Keratinocyte (primary cell): ENCODE measurements around the gene ADAM12.

Source experiments
- EZH2 ChIP-seq: IDR thresholded peaks from one replicate; pipeline ENCODE4 v1.6.1; 2012; ENCODE audit warnings: inconsistent platforms, mild to moderate bottlenecking, low read length, moderate library complexity
- TF ChIP-seq, protein P1 (sequence below), 3 experiments: IDR thresholded peaks in 1 of 3; conservative IDR thresholded peaks in 1 of 3; optimal IDR thresholded peaks in 1 of 3; 2 replicates in 2 of 3; 3 replicates in 1 of 3; pipeline versions ENCODE3 to v1.5.1; 2011; ENCODE audit warnings: low read length in 3 of 3, mild to moderate bottlenecking in 3 of 3, moderate library complexity in 2 of 3, control low read depth in 1 of 3, inconsistent platforms in 1 of 3; ENCODE audit not compliant: insufficient read depth in 2 of 3; ENCODE audit errors: extremely low read depth in 1 of 3

DNA sequence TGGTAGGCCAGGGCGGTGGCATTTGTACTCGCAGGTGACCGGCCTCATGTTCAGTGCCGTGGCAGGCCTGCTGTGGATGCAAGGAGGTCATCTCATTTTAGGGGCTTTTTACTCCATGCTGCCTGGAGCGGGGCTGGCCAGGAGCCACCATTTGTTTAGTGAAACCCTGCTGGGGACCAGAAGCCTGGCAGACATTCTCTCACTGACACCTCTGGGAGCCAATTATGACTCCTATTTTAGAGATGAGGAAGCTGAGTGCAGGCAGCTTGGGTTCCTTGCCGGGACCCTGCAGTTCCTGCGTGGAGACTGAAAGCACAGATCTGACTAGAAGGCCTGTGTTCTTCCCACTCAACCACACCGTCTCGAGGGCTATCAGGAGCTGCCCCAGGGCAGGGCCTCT is 305.3 kb downstream of the ADAM12 start:
- TF ChIP-seq, protein P1, sequence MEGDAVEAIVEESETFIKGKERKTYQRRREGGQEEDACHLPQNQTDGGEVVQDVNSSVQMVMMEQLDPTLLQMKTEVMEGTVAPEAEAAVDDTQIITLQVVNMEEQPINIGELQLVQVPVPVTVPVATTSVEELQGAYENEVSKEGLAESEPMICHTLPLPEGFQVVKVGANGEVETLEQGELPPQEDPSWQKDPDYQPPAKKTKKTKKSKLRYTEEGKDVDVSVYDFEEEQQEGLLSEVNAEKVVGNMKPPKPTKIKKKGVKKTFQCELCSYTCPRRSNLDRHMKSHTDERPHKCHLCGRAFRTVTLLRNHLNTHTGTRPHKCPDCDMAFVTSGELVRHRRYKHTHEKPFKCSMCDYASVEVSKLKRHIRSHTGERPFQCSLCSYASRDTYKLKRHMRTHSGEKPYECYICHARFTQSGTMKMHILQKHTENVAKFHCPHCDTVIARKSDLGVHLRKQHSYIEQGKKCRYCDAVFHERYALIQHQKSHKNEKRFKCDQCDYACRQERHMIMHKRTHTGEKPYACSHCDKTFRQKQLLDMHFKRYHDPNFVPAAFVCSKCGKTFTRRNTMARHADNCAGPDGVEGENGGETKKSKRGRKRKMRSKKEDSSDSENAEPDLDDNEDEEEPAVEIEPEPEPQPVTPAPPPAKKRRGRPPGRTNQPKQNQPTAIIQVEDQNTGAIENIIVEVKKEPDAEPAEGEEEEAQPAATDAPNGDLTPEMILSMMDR (optimal IDR thresholded peaks at IDR 0.05 in 1 of 3, IDR thresholded peaks at IDR 0.05 in 1 of 3, conservative IDR thresholded peaks at IDR 0.05 in 1 of 3; ENCODE audit: extremely low read depth in 1 of 3, insufficient read depth in 2 of 3, low read length in 3 of 3), result no peak
- no peak for TF ChIP-seq EZH2
